Measurements from ENCODE around the gene CDKN3.
"Not testable (repeated sequence)": the region's sequence is repeated elsewhere in the genome, so short reads cannot be mapped to it uniquely, and the experiment has no call there.

CDKN3 gene

DNA sequence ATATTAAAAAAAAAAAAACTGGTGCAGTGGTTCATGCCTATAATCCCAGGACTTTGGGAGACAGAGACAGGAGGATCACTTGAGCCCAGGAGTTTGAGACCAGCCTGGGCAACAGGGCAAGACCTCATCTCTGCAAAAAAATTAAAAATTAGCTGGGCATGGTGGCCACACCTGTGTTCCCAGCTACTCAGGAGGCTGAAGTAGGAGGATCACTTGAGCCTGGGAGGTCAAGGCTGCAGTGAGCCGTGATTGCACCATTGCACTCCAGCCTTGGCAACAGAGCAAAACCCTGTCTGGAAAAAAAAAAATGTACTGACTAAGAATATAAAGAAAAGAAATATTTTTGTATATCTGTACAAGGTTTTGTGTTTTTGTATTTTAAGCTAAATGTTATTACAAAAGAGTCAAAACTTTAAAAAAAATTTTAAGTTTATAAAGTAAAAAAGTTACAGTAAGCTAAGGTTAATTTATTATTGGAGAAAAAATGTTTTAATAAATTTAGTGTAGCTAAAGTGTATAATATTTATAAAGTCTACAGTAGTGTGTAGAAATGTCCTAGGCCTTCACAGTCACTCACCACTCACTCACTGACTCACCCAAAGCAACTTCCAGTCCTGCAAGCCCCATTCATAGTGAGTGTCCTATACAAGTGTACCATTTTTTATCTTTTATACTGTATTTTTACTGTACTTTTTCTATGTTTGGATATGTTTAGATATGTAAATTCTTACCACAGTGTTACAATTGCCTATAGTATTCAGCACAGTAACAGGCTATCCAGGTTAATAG, 60.2 kb downstream of the CDKN3 start:
- not testable (repeated sequence) for DNase-seq (ENCODE audit: low read depth in 1 of 2, low spot score in 1 of 2); H3K4me3 ChIP-seq (replicated peaks; ENCODE audit: insufficient read depth, low read length); H3K27me3 ChIP-seq (ENCODE audit: insufficient read depth, poor library complexity, severe bottlenecking); H3K27ac ChIP-seq (replicated peaks)

DNA sequence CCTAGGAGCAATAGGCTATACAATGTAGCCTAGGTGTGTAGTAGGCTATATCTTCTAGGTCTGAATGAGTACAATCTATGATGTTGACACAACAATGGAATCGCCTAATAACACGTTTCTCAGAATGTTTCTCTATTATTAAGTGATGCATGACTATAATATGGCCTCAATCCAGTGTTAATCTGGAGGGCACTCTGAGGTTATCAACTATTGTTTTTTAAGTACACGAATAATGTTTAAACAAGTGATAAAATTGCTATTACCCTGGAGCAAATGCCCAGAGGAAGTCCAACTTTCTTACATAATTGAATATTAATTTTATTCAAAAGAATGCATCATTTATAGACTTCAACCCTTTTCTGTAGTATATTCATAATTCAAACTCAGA, 60.8 kb downstream of the CDKN3 start:
- TF ChIP-seq REST (IDR thresholded peaks at IDR 0.05; ENCODE audit: insufficient replicate concordance, low read depth): no peak
- TF ChIP-seq SPI1 (IDR thresholded peaks at IDR 0.05; ENCODE audit: borderline replicate concordance, low read depth): no peak
- TF ChIP-seq GABPA (IDR thresholded peaks at IDR 0.05; ENCODE audit: low read depth): no peak
- TF ChIP-seq, protein P1, sequence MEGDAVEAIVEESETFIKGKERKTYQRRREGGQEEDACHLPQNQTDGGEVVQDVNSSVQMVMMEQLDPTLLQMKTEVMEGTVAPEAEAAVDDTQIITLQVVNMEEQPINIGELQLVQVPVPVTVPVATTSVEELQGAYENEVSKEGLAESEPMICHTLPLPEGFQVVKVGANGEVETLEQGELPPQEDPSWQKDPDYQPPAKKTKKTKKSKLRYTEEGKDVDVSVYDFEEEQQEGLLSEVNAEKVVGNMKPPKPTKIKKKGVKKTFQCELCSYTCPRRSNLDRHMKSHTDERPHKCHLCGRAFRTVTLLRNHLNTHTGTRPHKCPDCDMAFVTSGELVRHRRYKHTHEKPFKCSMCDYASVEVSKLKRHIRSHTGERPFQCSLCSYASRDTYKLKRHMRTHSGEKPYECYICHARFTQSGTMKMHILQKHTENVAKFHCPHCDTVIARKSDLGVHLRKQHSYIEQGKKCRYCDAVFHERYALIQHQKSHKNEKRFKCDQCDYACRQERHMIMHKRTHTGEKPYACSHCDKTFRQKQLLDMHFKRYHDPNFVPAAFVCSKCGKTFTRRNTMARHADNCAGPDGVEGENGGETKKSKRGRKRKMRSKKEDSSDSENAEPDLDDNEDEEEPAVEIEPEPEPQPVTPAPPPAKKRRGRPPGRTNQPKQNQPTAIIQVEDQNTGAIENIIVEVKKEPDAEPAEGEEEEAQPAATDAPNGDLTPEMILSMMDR (IDR thresholded peaks at IDR 0.05; ENCODE audit: insufficient read depth, low read length): no peak
- TF ChIP-seq POLR2AphosphoS5 (IDR thresholded peaks at IDR 0.05; ENCODE audit: low read depth): no peak
- no peaks in the 10 kb centered on the region for H3K27me3 ChIP-seq (ENCODE audit: insufficient read depth, poor library complexity, severe bottlenecking)

DNA sequence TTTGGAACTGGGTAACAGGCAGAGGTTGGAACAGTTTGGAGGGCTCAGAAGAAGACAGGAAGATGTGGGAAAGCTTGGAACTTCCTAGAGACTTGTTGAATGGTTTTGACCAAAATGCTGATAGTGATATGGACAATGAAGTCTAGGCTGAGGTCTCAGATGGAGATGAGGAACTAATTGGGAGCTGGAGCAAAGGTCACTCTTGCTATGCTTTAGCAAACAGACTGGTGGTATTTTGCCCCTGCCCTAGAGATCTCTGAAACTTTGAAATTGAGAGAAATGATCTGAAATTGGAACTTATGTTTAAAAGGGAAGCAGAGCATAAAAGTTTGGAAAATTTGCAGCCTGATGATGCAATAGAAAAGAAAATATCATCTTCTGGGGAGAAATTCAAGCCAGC, 61.7 kb downstream of the CDKN3 start:
- H3K27ac ChIP-seq (replicated peaks); H3K4me3 ChIP-seq (replicated peaks; ENCODE audit: insufficient read depth, low read length); DNase-seq (ENCODE audit: low read depth in 1 of 2, low spot score in 1 of 2); H3K27me3 ChIP-seq (ENCODE audit: insufficient read depth, poor library complexity, severe bottlenecking): not testable (repeated sequence)

More for the DNA sequence above, 60.8 kb downstream of the CDKN3 start:
- DNase-seq (ENCODE audit: low read depth in 1 of 2, low spot score in 1 of 2): no peak
- Histone ChIP-seq H3K4me3 (replicated peaks; ENCODE audit: insufficient read depth, low read length) (no peak overlapping the region), H3K27ac (replicated peaks) (no peak overlapping the region)

- Histone ChIP-seq H3K27me3 (ENCODE audit: insufficient read depth, poor library complexity, severe bottlenecking) (no peaks in the 10 kb centered on the region), H3K4me3 (replicated peaks; ENCODE audit: insufficient read depth, low read length) (no peak overlapping the region), H3K27ac (replicated peaks) (no peak overlapping the region)
- TF ChIP-seq SPI1 (IDR thresholded peaks at IDR 0.05; ENCODE audit: borderline replicate concordance, low read depth) (no peak), REST (IDR thresholded peaks at IDR 0.05; ENCODE audit: insufficient replicate concordance, low read depth) (no peak)
- no peak for DNase-seq (ENCODE audit: low read depth in 1 of 2, low spot score in 1 of 2)
Observed at GRCh38 chr14:54459106-54459505, 62.3 kb downstream of the CDKN3 start.

DNA sequence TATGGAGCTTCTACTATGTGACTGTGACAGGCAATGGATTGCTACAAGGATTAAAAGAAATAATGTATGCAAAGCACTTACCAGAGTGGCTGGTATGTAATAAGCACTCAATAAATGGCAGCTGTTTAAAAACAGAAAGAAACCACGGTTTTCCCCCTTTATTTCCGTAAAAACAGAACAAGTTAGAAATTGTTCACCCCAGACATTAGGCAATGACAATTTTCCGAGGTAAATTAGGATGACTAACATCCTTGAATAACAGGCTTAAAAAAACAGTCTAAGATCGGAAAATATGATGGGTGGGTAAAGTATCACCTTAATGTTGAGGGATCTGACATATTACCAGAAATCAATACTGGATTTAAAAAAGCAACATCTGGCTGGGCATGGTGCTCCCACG, 65.2 kb downstream of the CDKN3 start:
- Histone ChIP-seq H3K27ac (replicated peaks) (no peak overlapping the region), H3K4me3 (replicated peaks; ENCODE audit: insufficient read depth, low read length) (no peak overlapping the region), H3K27me3 (ENCODE audit: insufficient read depth, poor library complexity, severe bottlenecking) (no peaks in the 10 kb centered on the region)
- TF ChIP-seq REST (IDR thresholded peaks at IDR 0.05; ENCODE audit: insufficient replicate concordance, low read depth) (no peak), SPI1 (IDR thresholded peaks at IDR 0.05; ENCODE audit: borderline replicate concordance, low read depth) (no peak), GABPA (IDR thresholded peaks at IDR 0.05; ENCODE audit: low read depth) (no peak), POLR2AphosphoS5 (IDR thresholded peaks at IDR 0.05; ENCODE audit: low read depth) (no peak)
- TF ChIP-seq, protein P1 (IDR thresholded peaks at IDR 0.05; ENCODE audit: insufficient read depth, low read length): no peak
- DNase-seq (ENCODE audit: low read depth in 1 of 2, low spot score in 1 of 2): no peak

Data from HL-60 (cell line).